ENCODE data around the gene ZFC3H1.

ZFC3H1 gene

DNA sequence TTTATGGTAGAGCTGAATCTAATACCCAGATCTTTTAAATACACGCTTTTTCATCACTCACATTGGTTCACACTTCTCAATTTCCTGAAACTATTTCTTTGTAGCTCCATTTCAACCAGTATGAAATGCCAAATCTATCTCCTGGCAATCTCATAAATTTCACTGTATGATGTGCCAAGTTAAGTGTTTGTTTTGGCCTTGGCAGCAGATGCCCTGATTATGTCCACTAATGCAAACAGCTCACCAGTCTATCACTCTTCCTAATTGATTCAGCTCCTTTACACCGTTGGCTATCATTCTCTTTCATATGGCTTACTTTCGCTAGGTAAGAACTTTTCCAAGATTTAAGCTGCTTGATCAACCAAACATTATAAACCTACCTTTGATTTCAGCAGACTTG lies 58.6 kb downstream of the ZFC3H1 start:
- in situ Hi-C loops (cut with HindIII; ENCODE audit: low sequenced_read_pairs), result no loop called here
- no peak for DNase-seq (ENCODE audit: low read depth)
- TF ChIP-seq, protein P1, sequence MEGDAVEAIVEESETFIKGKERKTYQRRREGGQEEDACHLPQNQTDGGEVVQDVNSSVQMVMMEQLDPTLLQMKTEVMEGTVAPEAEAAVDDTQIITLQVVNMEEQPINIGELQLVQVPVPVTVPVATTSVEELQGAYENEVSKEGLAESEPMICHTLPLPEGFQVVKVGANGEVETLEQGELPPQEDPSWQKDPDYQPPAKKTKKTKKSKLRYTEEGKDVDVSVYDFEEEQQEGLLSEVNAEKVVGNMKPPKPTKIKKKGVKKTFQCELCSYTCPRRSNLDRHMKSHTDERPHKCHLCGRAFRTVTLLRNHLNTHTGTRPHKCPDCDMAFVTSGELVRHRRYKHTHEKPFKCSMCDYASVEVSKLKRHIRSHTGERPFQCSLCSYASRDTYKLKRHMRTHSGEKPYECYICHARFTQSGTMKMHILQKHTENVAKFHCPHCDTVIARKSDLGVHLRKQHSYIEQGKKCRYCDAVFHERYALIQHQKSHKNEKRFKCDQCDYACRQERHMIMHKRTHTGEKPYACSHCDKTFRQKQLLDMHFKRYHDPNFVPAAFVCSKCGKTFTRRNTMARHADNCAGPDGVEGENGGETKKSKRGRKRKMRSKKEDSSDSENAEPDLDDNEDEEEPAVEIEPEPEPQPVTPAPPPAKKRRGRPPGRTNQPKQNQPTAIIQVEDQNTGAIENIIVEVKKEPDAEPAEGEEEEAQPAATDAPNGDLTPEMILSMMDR (IDR thresholded peaks at IDR 0.05; ENCODE audit: low read depth, low read length, missing control alignments), result no peak
- no peak overlapping the region for H3K4me3 ChIP-seq (ENCODE audit: low read depth, low read length)

DNA sequence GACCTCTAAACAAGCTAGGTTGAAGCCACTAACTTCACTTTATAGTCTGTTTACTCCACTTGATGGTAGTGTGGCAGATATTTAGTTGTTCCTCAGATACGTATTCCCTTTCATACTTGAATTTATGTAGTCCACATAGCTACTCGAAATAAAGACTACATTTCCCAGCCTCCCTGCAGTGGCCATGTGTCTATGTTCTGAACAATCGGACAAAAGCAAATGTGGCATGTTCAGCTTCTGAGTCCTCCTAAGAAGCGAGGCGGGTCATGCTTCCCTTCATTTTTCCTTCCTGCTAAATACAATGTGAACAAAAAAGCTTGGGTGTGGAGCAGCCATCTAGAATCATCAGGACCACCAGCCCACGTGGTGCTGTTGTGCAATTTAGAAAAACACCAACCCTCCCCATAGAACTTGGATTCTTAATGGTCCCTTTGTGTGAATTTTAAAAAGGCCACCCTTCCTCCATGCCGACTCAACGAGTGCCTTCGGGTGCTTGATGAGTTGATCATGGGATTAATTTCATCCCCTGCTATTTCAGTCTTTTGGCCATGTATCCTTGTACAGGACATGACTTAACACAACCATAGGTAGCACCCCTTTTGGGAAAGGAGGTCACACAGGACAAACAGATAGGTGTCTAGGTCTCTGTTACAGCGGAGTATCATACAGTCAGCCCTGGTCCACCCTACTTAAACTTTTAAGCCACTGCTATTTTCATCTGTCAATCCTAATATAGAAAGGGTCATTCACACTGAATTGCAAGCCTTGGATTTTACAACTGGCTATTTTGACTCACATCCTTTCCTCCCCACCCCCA lies 60.7 kb downstream of the ZFC3H1 start:
- H3K4me3 ChIP-seq (ENCODE audit: low read depth, low read length), result no peak overlapping the region
- no peak for DNase-seq (ENCODE audit: low read depth)
- in situ Hi-C loops (cut with HindIII; ENCODE audit: low sequenced_read_pairs), result no loop called here
- TF ChIP-seq, protein P1 (IDR thresholded peaks at IDR 0.05; ENCODE audit: low read depth, low read length, missing control alignments), result no peak

DNA sequence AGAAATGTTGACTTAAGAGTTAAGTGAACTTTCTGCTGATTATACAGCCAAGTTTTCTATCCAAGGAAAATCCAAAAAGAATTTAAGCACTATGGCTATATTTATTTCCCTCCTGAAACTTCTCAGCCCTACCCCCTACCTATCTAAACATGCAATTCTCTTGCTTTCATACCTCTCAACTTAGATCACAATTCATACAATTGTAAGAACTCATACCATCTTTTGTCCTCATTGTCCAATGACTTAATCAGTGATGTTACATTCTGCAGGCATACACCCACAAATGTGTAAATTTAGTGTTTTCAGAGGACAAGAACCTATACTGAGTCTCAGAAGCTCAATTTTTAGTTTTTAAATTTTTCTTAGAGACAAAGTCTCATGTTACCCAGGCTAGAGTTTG lies 62.1 kb downstream of the ZFC3H1 start:
- no peak overlapping the region for H3K4me3 ChIP-seq (ENCODE audit: low read depth, low read length)
- no peak for DNase-seq (ENCODE audit: low read depth)
- in situ Hi-C loops (cut with HindIII; ENCODE audit: low sequenced_read_pairs), result no loop called here
- TF ChIP-seq, protein P1 (IDR thresholded peaks at IDR 0.05; ENCODE audit: low read depth, low read length, missing control alignments), result no peak

DNA sequence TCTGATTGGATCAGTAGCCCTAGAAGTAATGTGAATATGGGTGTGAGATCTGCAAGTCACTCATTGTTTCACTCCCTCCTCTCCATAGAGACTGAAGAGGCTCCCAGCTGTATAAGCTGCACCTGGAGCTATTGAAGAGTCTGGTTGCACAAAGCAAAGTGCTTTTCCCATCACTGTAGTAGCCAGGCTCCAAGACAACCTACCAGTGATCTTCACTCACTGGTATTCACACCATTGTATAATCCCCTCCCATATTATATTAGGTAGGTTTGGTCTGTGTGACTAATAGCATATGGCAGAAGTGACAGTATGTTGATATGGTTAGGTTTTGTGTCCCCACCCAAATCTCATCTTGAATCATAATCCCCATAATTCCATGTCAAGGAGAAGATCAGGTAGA lies 64.4 kb downstream of the ZFC3H1 start:
- DNase-seq (ENCODE audit: low read depth), result no peak
- TF ChIP-seq, protein P1 (IDR thresholded peaks at IDR 0.05; ENCODE audit: low read depth, low read length, missing control alignments), result no peak
- H3K4me3 ChIP-seq (ENCODE audit: low read depth, low read length), result no peak overlapping the region
- in situ Hi-C loops (cut with HindIII; ENCODE audit: low sequenced_read_pairs), result no loop called here

DNA sequence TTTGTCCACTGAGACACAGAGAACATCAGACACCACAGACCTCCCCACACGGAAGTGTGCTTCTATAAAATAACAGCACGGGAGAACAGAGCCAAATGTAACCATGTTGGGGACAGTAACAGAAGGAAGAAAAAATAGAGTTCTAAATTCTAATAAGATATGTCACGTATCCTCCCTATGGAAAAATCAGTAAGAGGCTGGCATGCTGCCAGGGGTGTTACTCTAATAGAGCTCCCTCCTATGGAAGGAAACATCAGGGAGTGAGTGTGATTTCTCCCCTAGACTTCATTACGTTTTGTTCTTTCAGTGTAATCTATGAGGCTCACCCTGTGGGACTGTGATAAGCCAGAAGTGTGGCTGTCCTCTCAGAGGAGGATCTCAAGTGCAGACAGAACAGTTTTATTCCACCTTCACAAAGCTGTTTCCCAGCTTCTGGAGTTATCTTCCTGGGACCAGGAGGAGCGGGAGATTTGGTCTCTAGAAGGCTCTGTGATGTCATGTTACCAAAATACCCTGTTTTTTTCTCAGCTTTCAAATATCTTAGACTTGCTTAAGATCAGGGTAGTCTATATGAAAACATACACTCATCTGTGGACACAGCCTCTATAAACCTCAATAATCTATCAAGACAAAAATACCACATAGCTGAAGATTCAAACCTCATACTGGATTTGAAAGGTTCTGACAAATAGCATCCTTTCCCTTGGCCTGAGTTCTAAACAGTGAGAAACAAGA lies 69.3 kb downstream of the ZFC3H1 start:
- DNase-seq (ENCODE audit: low read depth), result no peak
- TF ChIP-seq, protein P1 (IDR thresholded peaks at IDR 0.05; ENCODE audit: low read depth, low read length, missing control alignments), result no peak
- in situ Hi-C loops (cut with HindIII; ENCODE audit: low sequenced_read_pairs), result no loop called here
- H3K4me3 ChIP-seq (ENCODE audit: low read depth, low read length), result no peak overlapping the region

DNA sequence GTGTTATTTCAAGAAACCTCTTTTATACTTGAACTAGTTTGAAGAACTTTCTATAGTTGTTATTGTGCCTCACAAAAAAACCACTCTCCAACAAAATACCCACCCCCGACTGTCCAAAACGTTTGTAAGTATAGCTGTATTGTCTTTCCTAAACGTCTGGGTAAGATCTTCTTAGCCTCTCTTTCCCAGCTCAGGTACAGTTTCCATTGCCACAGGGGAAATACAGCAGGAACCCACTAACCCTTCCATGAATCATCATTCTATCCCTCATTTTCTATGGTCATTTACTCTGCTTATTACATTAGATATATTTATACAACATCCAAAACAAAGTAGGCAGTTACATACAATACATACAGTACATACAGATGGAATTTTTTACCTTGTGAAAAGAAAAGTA lies 70.8 kb downstream of the ZFC3H1 start:
- in situ Hi-C loops (cut with HindIII; ENCODE audit: low sequenced_read_pairs), result no loop called here
- H3K4me3 ChIP-seq (ENCODE audit: low read depth, low read length), result no peak overlapping the region
- DNase-seq (ENCODE audit: low read depth), result no peak
- TF ChIP-seq, protein P1 (IDR thresholded peaks at IDR 0.05; ENCODE audit: low read depth, low read length, missing control alignments), result no peak

All from astrocyte of the cerebellum (primary cell).